Measurements from ENCODE around the gene LRTM2.

The LRTM2 gene

DNA sequence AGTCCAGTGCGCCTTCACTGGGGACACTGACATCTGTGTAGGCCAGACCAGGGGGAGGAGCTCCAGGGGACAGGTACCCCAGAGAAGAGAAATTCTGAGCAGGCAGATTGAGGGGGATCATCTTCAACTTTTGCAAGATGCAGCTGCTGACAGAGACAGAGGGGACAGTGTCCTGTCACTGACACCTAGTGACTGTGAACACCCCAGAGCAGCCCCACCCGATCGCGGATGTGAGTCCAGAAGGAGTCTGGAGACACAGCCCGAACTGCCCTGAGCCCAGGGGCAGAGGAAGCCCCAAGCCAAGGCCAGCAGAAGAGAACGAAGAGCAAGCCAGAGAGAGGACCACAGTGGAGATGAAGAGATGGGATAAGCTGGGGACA, 21.7 kb upstream of the LRTM2 start:
- DNase-seq: no peak

DNA sequence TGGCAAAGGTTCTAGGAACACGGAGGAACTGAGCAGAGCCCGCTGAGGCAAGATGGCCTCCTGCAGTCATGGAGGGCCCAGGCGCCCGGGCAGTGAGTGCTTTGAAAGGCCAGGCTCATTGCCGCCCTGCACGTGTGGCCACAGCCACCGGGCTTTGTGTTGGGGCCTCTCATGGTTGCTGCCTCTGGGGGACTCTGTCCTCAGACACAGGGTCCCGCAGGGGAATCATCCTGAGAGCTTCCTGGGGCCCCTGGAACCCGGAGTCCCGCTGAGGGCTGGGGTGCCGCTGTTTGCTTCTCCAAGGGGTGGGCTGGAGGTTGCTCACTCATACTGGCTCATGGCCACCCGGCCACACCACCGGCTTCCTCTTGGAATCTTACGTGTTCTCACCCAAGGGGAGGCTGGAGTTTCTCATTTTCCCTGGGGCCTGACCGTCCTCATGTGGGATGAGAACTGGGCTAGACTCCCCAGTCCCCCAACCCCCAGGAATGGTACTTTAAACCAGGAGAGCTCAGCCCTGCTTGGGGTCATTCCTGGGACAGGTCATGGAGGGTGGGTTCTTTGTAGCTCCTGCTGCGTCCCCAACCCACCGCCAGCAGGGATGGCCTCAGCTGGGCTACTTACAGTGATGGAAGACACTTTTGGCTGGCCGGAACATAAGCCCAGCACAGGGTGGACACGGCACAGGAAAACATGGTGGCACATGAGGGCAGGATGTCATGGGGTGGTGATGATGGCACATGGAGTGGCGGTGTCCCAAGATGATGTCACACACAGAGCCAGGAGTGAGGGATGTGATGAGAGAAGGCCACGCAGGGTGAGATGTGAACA, 21.1 kb upstream of the LRTM2 start:
- DNase-seq: no peak

DNA sequence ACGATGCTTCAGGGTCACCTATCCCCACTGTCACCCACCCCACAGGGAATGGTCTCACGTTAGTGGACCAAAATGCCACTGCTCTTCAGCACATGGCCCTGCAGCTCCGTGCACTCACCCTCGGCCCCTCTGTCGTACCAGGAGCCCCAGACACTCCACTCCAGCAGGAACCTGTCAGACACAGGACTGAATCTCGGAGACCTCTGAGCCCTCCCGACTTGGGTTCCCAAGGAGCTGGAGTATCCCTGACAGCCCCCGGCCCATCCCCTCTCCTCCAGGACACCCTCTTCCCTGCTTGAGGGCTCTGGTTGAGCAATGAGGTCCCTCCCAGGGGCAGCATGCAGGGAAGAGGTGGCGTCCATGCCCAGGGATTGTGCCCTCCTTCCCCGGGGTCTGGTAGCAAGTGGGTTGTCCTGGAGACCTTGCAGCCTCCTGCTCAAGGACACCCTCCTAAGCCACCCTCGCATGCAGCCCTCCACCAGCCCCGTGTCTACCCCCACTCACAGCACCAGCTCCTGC, 20.4 kb upstream of the LRTM2 start:
- DNase-seq: no peak

- DNase-seq: no peak
These were observed 19.7 kb upstream of the LRTM2 start for GRCh38 chr12:1800401-1801302.

- no peak for DNase-seq
These were observed 18.9 kb upstream of the LRTM2 start for GRCh38 chr12:1801303-1801975.

- no peak for DNase-seq
These were observed 16.6 kb upstream of the LRTM2 start for GRCh38 chr12:1803736-1804135.

DNA sequence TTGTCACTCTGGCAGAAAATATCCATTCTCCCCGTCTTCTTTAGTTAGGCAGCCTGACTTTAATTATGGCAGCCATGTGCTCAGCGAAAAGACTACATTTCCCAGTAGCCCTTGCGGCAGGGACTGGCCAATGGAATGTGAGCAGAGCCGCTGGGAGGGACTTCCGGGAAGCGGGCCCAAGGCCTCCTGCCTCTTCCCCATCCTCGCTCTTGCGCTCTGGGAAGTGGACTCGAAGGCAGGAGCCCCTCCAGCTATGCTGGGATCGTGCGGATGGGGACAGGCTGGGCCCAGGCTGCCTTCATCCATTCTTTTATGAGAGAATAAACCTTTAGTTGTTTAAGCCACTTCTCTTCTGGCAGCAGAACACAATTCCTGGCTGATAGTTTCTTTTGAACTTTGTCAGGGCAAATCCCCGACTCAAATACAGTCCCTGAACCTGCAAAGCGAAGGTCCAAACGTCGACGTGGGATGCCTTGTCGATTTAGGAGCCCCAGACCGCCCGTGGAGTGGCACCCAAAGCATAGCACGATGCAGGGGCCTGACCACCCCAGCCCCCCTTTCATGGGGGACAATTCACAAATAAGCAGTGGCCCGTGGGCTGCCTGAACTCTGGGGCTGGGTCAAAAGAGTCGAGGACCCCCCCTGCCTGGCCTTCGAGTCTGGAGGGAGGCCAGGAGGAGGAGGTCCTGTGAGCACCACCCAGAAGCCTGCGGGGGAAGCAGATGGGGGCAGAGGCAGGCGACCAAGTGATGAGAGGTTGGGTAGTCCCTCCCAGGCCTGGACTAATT, 15.6 kb upstream of the LRTM2 start:
- peak; percentile 89 for DNase-seq

GRCh38 chr12:1805441-1806081, 14.8 kb upstream of the LRTM2 start:
- no peak for DNase-seq

DNA sequence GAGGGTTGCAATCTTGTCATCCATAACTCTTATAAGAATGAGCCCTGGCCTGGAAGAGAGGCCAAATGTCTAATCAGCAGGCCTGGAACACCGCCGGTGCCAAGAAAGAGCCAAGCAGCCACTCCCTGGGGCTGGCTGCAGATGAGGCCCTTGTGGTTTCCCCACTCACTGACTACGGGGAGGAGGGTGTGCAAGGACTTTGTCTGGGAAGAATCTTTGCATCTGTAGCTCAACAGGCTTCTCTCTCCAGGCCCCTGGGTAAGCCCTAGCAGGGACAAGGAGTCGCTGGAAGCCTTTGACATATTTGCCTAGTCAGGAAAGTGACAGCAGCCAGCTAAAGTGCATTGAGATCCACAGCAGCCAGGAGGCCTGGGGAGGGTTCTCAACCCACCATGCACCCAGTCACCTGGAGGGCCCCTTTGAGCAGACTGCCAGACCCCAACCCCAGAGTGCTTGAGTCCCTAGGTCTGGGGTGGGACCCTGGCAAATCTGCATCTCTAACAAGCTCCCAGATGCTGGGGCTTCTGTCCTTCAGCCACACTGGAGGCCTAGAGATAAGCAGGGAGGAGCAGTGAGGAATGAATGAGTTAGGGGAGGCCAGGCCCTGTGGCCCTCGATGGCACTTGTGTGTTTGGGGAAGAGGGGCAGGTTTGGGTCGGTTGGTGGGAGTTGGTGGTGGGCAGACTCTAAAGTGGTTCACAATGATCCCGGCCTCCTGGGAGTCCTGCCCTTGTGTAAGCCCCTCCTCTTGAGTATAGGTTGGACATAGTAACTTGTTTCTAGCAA, 13.9 kb upstream of the LRTM2 start:
- DNase-seq: no peak

- DNase-seq: no peak
These were observed 13.1 kb upstream of the LRTM2 start for GRCh38 chr12:1807087-1807860.

- DNase-seq: no peak
These were observed 12.1 kb upstream of the LRTM2 start for GRCh38 chr12:1808036-1808797.

GRCh38 chr12:1808798-1809480, 11.4 kb upstream of the LRTM2 start:
- no peak for DNase-seq

GRCh38 chr12:1809591-1810190, 10.7 kb upstream of the LRTM2 start:
- no peak for DNase-seq

DNA sequence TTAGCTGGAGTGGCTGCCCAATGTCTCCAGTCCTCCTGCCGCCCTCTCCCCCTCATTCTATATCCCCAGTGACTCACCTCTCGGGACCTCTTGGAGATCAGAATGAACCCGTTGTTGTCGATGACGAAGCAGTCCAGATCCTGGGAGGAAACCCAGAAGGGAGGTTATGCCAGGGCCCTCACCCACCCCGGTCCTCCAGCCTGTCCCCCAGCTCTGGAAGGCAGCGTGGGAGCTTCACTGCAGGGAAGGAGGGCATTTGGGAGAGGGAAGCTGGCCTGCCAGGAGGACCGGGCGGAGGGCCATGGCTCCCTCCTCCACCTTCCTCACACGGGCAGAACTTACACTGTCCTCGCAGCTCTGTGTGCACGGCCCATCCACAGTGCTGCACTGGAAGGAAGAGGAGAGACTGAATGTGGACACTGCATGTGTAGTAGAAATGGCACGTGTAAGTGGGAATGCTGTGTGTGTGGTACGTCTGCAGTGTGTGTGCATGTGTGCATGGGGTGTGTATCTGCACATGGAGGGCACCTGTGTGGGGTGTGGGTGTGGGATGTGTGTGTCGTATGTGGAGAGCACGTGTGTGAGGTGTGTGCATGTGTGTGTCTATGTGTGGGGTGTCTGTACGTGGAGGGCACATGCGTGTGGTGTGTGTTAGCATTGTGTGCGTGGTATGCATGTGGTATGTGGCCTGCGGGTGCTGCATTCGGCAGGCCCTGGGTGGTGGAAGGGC, 10.0 kb upstream of the LRTM2 start:
- no peak for DNase-seq

DNA sequence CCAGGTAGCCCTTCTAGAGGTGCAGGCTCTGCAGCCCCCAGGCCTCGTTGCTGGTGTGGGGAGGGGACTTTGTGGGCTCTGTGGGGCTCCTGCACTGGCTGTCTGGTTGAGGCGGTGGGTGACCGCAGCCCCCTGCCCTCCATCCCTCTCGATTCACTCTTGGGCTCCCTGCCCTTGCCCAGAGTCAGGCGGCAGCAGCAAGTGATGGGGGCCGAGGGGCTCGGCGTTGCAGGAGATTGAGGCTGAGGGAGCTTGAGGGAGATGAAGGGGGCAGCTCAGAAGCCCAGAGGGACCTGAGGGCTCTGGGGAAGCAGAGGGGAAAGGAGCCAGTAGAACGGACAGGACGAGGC, 9.5 kb upstream of the LRTM2 start:
- DNase-seq: no peak

DNA sequence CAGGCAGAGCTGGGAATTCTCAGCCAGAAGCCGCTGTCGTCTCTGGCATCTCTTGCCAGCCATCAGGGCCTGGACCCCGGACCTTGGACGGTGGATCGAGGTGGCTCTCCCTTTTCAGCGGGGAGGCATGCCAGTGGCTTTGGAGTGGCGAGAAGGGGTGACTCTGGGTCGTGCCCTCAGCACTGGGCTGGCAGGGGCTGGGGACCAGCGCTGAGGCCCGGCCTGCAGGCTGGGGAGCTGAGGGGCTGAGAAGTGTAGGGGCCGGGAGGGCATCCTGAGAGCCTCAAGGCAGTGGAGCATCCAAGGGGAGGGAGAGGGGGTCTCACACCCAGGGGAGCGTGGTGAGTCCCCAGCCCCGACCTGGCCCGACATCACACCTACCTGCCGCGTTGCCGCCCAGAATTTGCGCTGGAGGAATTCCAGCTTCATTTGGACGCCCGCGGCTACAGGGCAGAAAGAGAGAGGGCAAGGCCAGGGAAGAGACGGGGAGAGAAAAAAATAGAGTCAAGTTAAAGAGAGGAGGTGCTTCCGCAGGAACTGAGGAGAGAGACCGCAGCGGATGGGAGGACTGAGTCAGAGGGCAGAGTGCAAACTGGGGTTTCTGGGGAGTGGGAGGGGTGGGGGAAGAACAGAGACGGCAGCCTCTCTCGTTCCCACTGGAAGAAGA, 9.0 kb upstream of the LRTM2 start:
- peak; percentile 55 for DNase-seq

DNA sequence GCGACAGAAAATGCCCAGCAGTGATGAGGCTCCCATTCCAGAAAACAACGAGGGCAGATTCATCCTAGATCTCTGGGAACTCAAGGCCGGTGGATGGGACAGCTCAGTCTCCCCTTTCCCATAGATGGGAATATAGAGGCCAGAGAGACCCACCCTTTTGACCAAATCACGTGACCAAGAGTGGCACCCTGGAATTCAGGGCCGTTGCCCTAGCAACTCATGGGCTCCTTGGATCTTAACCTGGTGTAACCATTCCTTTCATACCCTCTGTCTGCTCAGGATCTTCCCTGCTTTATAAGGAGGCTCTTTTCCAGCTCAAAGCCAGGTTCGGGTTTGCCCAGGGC, 8.4 kb upstream of the LRTM2 start:
- DNase-seq: no peak

All from stimulated activated CD4-positive, alpha-beta T cell treated with anti-CD3 and anti-CD28 coated beads, Interleukin-4, amount 100 ng/mL, for 24 hours (primary cell).